Liver (tissue), 9 donors: ENCODE measurements around the gene KDM3B. TPM values are rescaled to one million over a fixed set of nuclear protein-coding genes. Genes with fewer than 3 reads are reported as not detected.

Experiments
- DNase-seq: peaks from one replicate; pipeline ENCODE4 v3.0.0-alpha.2; 2017; ENCODE audit warnings: low spot score
- H3K27ac ChIP-seq, 2 donors: one replicate each; pipeline ENCODE4 v1.7.0; 2013; ENCODE audit warnings: inconsistent platforms in 2 of 2, low read length in 2 of 2, control low read depth in 1 of 2, low read depth in 1 of 2, mild to moderate bottlenecking in 1 of 2
- H3K27me3 ChIP-seq, 4 donors: one replicate each; pipeline versions ENCODE4 v1.6.1 to v1.7.0; 2013; ENCODE audit warnings: low read length in 3 of 4, inconsistent platforms in 1 of 4, mild to moderate bottlenecking in 1 of 4, moderate library complexity in 1 of 4; ENCODE audit not compliant: control insufficient read depth in 4 of 4, insufficient read depth in 4 of 4
- H3K36me3 ChIP-seq, 4 donors: one replicate each; pipeline versions ENCODE4 v1.6.1 to v1.7.0; 2013; ENCODE audit warnings: low read length in 3 of 4, mild to moderate bottlenecking in 3 of 4, low read depth in 1 of 4, moderate library complexity in 1 of 4; ENCODE audit not compliant: control insufficient read depth in 4 of 4, insufficient read depth in 3 of 4
- H3K4me1 ChIP-seq, 4 donors: one replicate each; pipeline versions ENCODE4 v1.6.1 to v1.7.0; 2013; ENCODE audit warnings: low read length in 3 of 4, mild to moderate bottlenecking in 3 of 4, moderate library complexity in 1 of 4; ENCODE audit not compliant: control insufficient read depth in 4 of 4, insufficient read depth in 4 of 4
- H3K4me3 ChIP-seq, 3 donors: one replicate each; pipeline versions ENCODE4 v1.6.1 to v1.7.0; 2013; ENCODE audit warnings: low read length in 3 of 3, control low read depth in 1 of 3, low read depth in 1 of 3, mild to moderate bottlenecking in 1 of 3
- H3K9ac ChIP-seq, 2 donors: one replicate each; pipeline ENCODE4 v1.7.0; 2013; ENCODE audit warnings: low read length in 2 of 2, mild to moderate bottlenecking in 2 of 2, moderate library complexity in 2 of 2, control low read depth in 1 of 2, low read depth in 1 of 2
- H3K9me3 ChIP-seq, 4 donors: one replicate each; pipeline versions ENCODE4 v1.6.1 to v1.7.0; 2013; ENCODE audit warnings: low read length in 3 of 4; ENCODE audit not compliant: control insufficient read depth in 4 of 4
- ATF3 ChIP-seq: IDR thresholded peaks from 2 replicates; pipeline ENCODE4 v1.6.1; 2016; ENCODE audit warnings: antibody characterized with exemption
- EGR1 ChIP-seq, 2 donors: IDR thresholded peaks; 2 replicates each; pipeline ENCODE4 v1.6.1; 2016 to 2018; ENCODE audit warnings: antibody characterized with exemption in 2 of 2, low read depth in 2 of 2
- FOXA1 ChIP-seq: IDR thresholded peaks from 2 replicates; pipeline ENCODE4 v1.6.1; 2016; ENCODE audit warnings: antibody characterized with exemption
- FOXA2 ChIP-seq: IDR thresholded peaks from 2 replicates; pipeline ENCODE4 v1.6.1; 2016; ENCODE audit warnings: antibody characterized with exemption
- GABPA ChIP-seq, 2 donors: IDR thresholded peaks in 1 of 2; conservative IDR thresholded peaks in 1 of 2; 2 replicates each; pipeline ENCODE4 v1.6.1; 2016; ENCODE audit warnings: antibody characterized with exemption in 2 of 2, mild to moderate bottlenecking in 1 of 2, moderate library complexity in 1 of 2
- HNF4A ChIP-seq, 2 donors: conservative IDR thresholded peaks; 2 replicates each; pipeline ENCODE4 v1.6.1; 2016; ENCODE audit warnings: antibody characterized with exemption in 2 of 2, mild to moderate bottlenecking in 2 of 2
- HNF4G ChIP-seq: IDR thresholded peaks from 2 replicates; pipeline ENCODE4 v1.6.1; 2016; ENCODE audit warnings: antibody characterized with exemption
- JUND ChIP-seq, 2 donors: IDR thresholded peaks; 2 replicates each; pipeline ENCODE4 v1.6.1; 2016; ENCODE audit warnings: antibody characterized with exemption in 2 of 2
- MAX ChIP-seq: IDR thresholded peaks from 2 replicates; pipeline ENCODE4 v1.6.1; 2016; ENCODE audit warnings: antibody characterized with exemption
- NR2F2 ChIP-seq: IDR thresholded peaks from 2 replicates; pipeline ENCODE4 v1.6.1; 2016; ENCODE audit warnings: antibody characterized with exemption
- RAD21 ChIP-seq, 2 donors: IDR thresholded peaks; 2 replicates each; pipeline ENCODE4 v1.6.1; 2016; ENCODE audit warnings: antibody characterized with exemption in 2 of 2, mild to moderate bottlenecking in 2 of 2
- REST ChIP-seq: IDR thresholded peaks from 2 replicates; pipeline ENCODE4 v1.6.1; 2016; ENCODE audit warnings: antibody characterized with exemption, mild to moderate bottlenecking
- RXRA ChIP-seq, 2 donors: IDR thresholded peaks; 2 replicates each; pipeline ENCODE4 v1.6.1; 2017 to 2018; ENCODE audit warnings: antibody characterized with exemption in 2 of 2, mild to moderate bottlenecking in 1 of 2
- SP1 ChIP-seq: IDR thresholded peaks from 2 replicates; pipeline ENCODE4 v1.6.1; 2018; ENCODE audit warnings: antibody characterized with exemption, mild to moderate bottlenecking
- TAF1 ChIP-seq: conservative IDR thresholded peaks from 2 replicates; pipeline ENCODE4 v1.6.1; 2016; ENCODE audit warnings: antibody characterized with exemption, mild to moderate bottlenecking
- YY1 ChIP-seq: IDR thresholded peaks from 2 replicates; pipeline ENCODE4 v1.6.1; 2016; ENCODE audit warnings: antibody characterized with exemption, mild to moderate bottlenecking
- WGBS: extraction: QIAGEN DNeasy Blood & Tissue Kit; methylation state at CpG from one replicate; pipeline ENCODE4 v1.1.7; 2013; 5-methylcytosine and 5-hydroxymethylcytosine counted together
- polyA plus RNA-seq, 2 donors: library from polyadenylated mRNA; stranded (reverse) in 1 of 2; unstranded in 1 of 2; fragments of 200-250 nt in 1 of 2; fragments of >200 nt in 1 of 2; fragmentation: Nextera tagmentation in 1 of 2; extraction: Ambion mirVana in 1 of 2; gene quantifications; one replicate each; pipeline versions ENCODE4 v1.2.1 to v1.2.3, GENCODE V29; 2013 to 2015
- total RNA-seq, 2 donors: library from RNA; depleted of rRNA; stranded (reverse); fragments of >200 nt; gene quantifications; one replicate each; pipeline ENCODE4 v1.2.3, GENCODE V29; 2014
- TF ChIP-seq, protein P1 (sequence below): fragments of 150-350 bp; IDR thresholded peaks from 2 replicates; pipeline ENCODE4 v1.5.1; 2017; ENCODE audit warnings: improper control_type of control experiment, low read depth, low read length; ENCODE audit not compliant: missing input control
- TF ChIP-seq, protein P2 (sequence below): IDR thresholded peaks from 2 replicates; pipeline ENCODE4 v1.6.1; 2016; ENCODE audit warnings: antibody characterized with exemption
- donor health status: healthy.
- donor health status: healthy.
- donor health status: healthy.
- donor health status: healthy.
- donor health status: healthy.

Gene KDM3B
- total and polyA plus RNA-seq, 4 donors: 6.8 to 39.6 (median 18.8) TPM

DNA sequence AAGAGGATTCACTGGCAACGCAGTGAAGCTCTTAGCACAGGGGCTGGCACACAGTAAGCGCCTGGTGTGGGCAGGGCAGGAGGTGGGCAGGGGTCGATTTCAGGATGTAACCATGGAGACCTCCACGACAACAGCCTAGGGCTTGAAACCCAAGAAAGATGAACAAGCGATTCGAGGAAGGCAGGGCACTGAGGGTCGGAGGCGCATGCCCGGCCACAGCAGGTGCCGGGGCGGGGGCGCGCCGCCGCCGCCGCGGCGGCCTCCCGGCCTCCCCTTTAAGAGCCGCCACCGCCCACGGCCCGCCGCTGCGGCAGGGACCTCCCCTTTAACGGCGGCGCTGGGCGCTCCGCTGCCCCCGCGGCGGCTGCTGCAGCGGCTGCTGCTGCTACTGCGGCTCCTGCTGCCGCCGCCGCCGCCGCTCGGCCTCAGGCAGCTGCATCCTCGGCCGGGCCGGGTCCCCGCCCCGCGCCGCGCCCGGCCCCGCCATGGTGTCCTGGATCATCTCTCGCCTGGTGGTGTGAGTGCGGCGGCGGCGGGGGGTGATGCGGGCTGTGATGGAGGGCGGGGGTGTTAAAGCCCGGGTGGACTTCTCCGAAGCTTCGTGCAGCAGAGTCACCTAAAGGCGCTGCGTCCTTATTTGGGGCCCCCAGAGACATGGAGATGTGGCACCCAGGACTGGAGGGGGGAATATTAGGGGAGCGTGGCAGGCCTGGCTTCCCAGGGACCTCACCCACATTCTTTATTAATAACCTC lies 86.4 kb downstream of the KDM3B start, which contains the start of gene REEP2:
Gene REEP2 (plus strand): TSS at position 334 of the 753 bp plus-strand sequence. CDS start 152 bp downstream, at position 486.
- H3K9ac ChIP-seq: no peak within 1 kb of the TSS

More for the DNA sequence above, 86.4 kb downstream of the KDM3B start, which contains the start of gene REEP2:
- Histone ChIP-seq H3K4me3 (peak within 1 kb of the TSS in 1 of 3 donors; percentile 58), H3K36me3 (peaks cover 5 to 25% (median 19%) of the 10 kb centered on the region in 4 donors), H3K27me3 (no peaks in the 10 kb centered on the region), H3K9me3 (no peaks in the 10 kb centered on the region), H3K27ac (no peak within 1 kb of the TSS), H3K4me1 (peaks cover 3 to 6% (median 4%) of the 10 kb centered on the region in 4 donors)
- DNase-seq: no peak
- WGBS: 3% methylated on average over 65 of the region's 65 CpGs
- no peak for TF ChIP-seq RXRA (IDR thresholded peaks at IDR 0.05)
- TF ChIP-seq RAD21 (IDR thresholded peaks at IDR 0.05): no peak
- TF ChIP-seq REST: no peak
- TF ChIP-seq EGR1 (IDR thresholded peaks at IDR 0.05; ENCODE audit: low read depth in 2 of 2): no peak
- no peak for TF ChIP-seq TAF1
- TF ChIP-seq, protein P1, sequence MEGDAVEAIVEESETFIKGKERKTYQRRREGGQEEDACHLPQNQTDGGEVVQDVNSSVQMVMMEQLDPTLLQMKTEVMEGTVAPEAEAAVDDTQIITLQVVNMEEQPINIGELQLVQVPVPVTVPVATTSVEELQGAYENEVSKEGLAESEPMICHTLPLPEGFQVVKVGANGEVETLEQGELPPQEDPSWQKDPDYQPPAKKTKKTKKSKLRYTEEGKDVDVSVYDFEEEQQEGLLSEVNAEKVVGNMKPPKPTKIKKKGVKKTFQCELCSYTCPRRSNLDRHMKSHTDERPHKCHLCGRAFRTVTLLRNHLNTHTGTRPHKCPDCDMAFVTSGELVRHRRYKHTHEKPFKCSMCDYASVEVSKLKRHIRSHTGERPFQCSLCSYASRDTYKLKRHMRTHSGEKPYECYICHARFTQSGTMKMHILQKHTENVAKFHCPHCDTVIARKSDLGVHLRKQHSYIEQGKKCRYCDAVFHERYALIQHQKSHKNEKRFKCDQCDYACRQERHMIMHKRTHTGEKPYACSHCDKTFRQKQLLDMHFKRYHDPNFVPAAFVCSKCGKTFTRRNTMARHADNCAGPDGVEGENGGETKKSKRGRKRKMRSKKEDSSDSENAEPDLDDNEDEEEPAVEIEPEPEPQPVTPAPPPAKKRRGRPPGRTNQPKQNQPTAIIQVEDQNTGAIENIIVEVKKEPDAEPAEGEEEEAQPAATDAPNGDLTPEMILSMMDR: no peak
- TF ChIP-seq JUND (IDR thresholded peaks at IDR 0.05): no peak
- no peak for TF ChIP-seq MAX
- no peak for TF ChIP-seq YY1
- TF ChIP-seq, protein P2, sequence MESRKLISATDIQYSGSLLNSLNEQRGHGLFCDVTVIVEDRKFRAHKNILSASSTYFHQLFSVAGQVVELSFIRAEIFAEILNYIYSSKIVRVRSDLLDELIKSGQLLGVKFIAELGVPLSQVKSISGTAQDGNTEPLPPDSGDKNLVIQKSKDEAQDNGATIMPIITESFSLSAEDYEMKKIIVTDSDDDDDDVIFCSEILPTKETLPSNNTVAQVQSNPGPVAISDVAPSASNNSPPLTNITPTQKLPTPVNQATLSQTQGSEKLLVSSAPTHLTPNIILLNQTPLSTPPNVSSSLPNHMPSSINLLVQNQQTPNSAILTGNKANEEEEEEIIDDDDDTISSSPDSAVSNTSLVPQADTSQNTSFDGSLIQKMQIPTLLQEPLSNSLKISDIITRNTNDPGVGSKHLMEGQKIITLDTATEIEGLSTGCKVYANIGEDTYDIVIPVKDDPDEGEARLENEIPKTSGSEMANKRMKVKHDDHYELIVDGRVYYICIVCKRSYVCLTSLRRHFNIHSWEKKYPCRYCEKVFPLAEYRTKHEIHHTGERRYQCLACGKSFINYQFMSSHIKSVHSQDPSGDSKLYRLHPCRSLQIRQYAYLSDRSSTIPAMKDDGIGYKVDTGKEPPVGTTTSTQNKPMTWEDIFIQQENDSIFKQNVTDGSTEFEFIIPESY: no peak
- no peak for TF ChIP-seq FOXA2
- no peak for TF ChIP-seq GABPA (IDR thresholded peaks at IDR 0.05 in 1 of 2, conservative IDR thresholded peaks at IDR 0.05 in 1 of 2)
- TF ChIP-seq ATF3: no peak
- no peak for TF ChIP-seq HNF4G
- TF ChIP-seq HNF4A (conservative IDR thresholded peaks at IDR 0.05): no peak
- no peak for TF ChIP-seq NR2F2
- TF ChIP-seq SP1: no peak
- TF ChIP-seq FOXA1: no peak
